Measurements from ENCODE around the gene CDCP1. TPM values are rescaled to one million over a fixed set of nuclear protein-coding genes. Genes with fewer than 3 reads are reported as not detected.

CDCP1 gene
- total RNA-seq, 1 experiment from 2014 or later = 66.9 TPM

- intact Hi-C loops (cut with micrococcal nuclease; ENCODE audit: unreplicated experiment) = no loop called here
- H3K27ac Mint-ChIP-seq (ENCODE audit: unreplicated experiment) = no peak overlapping the region
- peaks cover 49% of the 10 kb centered on the region for H3K4me1 Mint-ChIP-seq (ENCODE audit: low read depth, unreplicated experiment)
- no TSS peak for BruUV-seq (replicated peaks)
- peaks cover 9% of the 10 kb centered on the region for H3K36me3 Mint-ChIP-seq (ENCODE audit: insufficient read depth, unreplicated experiment)
- TF ChIP-seq, protein P1, sequence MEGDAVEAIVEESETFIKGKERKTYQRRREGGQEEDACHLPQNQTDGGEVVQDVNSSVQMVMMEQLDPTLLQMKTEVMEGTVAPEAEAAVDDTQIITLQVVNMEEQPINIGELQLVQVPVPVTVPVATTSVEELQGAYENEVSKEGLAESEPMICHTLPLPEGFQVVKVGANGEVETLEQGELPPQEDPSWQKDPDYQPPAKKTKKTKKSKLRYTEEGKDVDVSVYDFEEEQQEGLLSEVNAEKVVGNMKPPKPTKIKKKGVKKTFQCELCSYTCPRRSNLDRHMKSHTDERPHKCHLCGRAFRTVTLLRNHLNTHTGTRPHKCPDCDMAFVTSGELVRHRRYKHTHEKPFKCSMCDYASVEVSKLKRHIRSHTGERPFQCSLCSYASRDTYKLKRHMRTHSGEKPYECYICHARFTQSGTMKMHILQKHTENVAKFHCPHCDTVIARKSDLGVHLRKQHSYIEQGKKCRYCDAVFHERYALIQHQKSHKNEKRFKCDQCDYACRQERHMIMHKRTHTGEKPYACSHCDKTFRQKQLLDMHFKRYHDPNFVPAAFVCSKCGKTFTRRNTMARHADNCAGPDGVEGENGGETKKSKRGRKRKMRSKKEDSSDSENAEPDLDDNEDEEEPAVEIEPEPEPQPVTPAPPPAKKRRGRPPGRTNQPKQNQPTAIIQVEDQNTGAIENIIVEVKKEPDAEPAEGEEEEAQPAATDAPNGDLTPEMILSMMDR (IDR thresholded peaks at IDR 0.05; ENCODE audit: unreplicated experiment) = no peak
- no peak overlapping the region for H3K4me3 Mint-ChIP-seq (ENCODE audit: low read depth, unreplicated experiment)
- DNase-seq = no peak
- CTCF ChIA-PET = interaction anchor here (0.6 kb wide), 1 partner anchor 233 kb away, joined by 3 read pairs; no protein-coding TSS in a partner anchor
- peaks cover 2% of the 10 kb centered on the region for H3K9me3 Mint-ChIP-seq (ENCODE audit: low read depth, unreplicated experiment)
- no peaks in the 10 kb centered on the region for H3K27me3 Mint-ChIP-seq (ENCODE audit: unreplicated experiment)
Observed at GRCh38 chr3:45060165-45060892, 85.8 kb downstream of the CDCP1 start.

GRCh38 chr3:45059132-45059531 lies 87.0 kb downstream of the CDCP1 start:
- peaks cover 2% of the 10 kb centered on the region for H3K9me3 Mint-ChIP-seq (ENCODE audit: low read depth, unreplicated experiment)
- TF ChIP-seq, protein P1 (IDR thresholded peaks at IDR 0.05; ENCODE audit: unreplicated experiment) = no peak
- no peaks in the 10 kb centered on the region for H3K27me3 Mint-ChIP-seq (ENCODE audit: unreplicated experiment)
- no peak overlapping the region for H3K4me3 Mint-ChIP-seq (ENCODE audit: low read depth, unreplicated experiment)
- H3K27ac Mint-ChIP-seq (ENCODE audit: unreplicated experiment) = no peak overlapping the region
- peaks cover 9% of the 10 kb centered on the region for H3K36me3 Mint-ChIP-seq (ENCODE audit: insufficient read depth, unreplicated experiment)
- intact Hi-C loops (cut with micrococcal nuclease; ENCODE audit: unreplicated experiment) = no loop called here
- DNase-seq = no peak
- no TSS peak for BruUV-seq (replicated peaks)
- peaks cover 48% of the 10 kb centered on the region for H3K4me1 Mint-ChIP-seq (ENCODE audit: low read depth, unreplicated experiment)
- CTCF ChIA-PET = no interaction called here

GRCh38 chr3:45057557-45057956 lies 88.6 kb downstream of the CDCP1 start:
- peaks cover 2% of the 10 kb centered on the region for H3K9me3 Mint-ChIP-seq (ENCODE audit: low read depth, unreplicated experiment)
- H3K27ac Mint-ChIP-seq (ENCODE audit: unreplicated experiment) = peak overlapping the region; percentile 43
- intact Hi-C loops (cut with micrococcal nuclease; ENCODE audit: unreplicated experiment) = no loop called here
- peak; percentile 18 for DNase-seq
- CTCF ChIA-PET = no interaction called here
- peaks cover 9% of the 10 kb centered on the region for H3K36me3 Mint-ChIP-seq (ENCODE audit: insufficient read depth, unreplicated experiment)
- H3K4me1 Mint-ChIP-seq (ENCODE audit: low read depth, unreplicated experiment) = peaks cover 57% of the 10 kb centered on the region
- H3K27me3 Mint-ChIP-seq (ENCODE audit: unreplicated experiment) = no peaks in the 10 kb centered on the region
- BruUV-seq (replicated peaks) = no TSS peak
- H3K4me3 Mint-ChIP-seq (ENCODE audit: low read depth, unreplicated experiment) = no peak overlapping the region
- TF ChIP-seq, protein P1 (IDR thresholded peaks at IDR 0.05; ENCODE audit: unreplicated experiment) = no peak

- peak overlapping the region; percentile 15 for H3K27ac Mint-ChIP-seq (ENCODE audit: unreplicated experiment)
- DNase-seq = no peak
- CTCF ChIA-PET = no interaction called here
Observed at GRCh38 chr3:45056608-45057301, 89.4 kb downstream of the CDCP1 start.

More at GRCh38 chr3:45056608-45057301, 89.4 kb downstream of the CDCP1 start:
- Mint-ChIP-seq H3K9me3 (ENCODE audit: low read depth, unreplicated experiment) (peaks cover 2% of the 10 kb centered on the region), H3K4me3 (ENCODE audit: low read depth, unreplicated experiment) (no peak overlapping the region), H3K4me1 (ENCODE audit: low read depth, unreplicated experiment) (peaks cover 51% of the 10 kb centered on the region), H3K27me3 (ENCODE audit: unreplicated experiment) (no peaks in the 10 kb centered on the region), H3K36me3 (ENCODE audit: insufficient read depth, unreplicated experiment) (peaks cover 9% of the 10 kb centered on the region)
- TF ChIP-seq, protein P1 (IDR thresholded peaks at IDR 0.05; ENCODE audit: unreplicated experiment) = no peak
- intact Hi-C loops (cut with micrococcal nuclease; ENCODE audit: unreplicated experiment) = no loop called here
- no TSS peak for BruUV-seq (replicated peaks)

All from Calu3 (cell line).